SK-N-MC (cell line): ENCODE data around the gene CXXC5.

Experiments
- EZH2 ChIP-seq: fragments of 200-600 bp; sonication (generic); IDR thresholded peaks from one replicate; pipeline ENCODE4 v1.6.1; 2017; ENCODE audit warnings: antibody characterized with exemption
- POLR2AphosphoS5 ChIP-seq: IDR thresholded peaks from 2 replicates; pipeline ENCODE4 v1.6.1; 2012; ENCODE audit warnings: mild to moderate bottlenecking, low read depth, low read length, borderline replicate concordance

- no peak for TF ChIP-seq EZH2
- no peak for TF ChIP-seq POLR2AphosphoS5
Observed at GRCh38 chr5:139689631-139690063, 41.5 kb downstream of the CXXC5 start.
